Measurements from ENCODE around the gene CD82.
"Not testable (repeated sequence)": the region's sequence is repeated elsewhere in the genome, so short reads cannot be mapped to it uniquely, and the experiment has no call there.

DNA sequence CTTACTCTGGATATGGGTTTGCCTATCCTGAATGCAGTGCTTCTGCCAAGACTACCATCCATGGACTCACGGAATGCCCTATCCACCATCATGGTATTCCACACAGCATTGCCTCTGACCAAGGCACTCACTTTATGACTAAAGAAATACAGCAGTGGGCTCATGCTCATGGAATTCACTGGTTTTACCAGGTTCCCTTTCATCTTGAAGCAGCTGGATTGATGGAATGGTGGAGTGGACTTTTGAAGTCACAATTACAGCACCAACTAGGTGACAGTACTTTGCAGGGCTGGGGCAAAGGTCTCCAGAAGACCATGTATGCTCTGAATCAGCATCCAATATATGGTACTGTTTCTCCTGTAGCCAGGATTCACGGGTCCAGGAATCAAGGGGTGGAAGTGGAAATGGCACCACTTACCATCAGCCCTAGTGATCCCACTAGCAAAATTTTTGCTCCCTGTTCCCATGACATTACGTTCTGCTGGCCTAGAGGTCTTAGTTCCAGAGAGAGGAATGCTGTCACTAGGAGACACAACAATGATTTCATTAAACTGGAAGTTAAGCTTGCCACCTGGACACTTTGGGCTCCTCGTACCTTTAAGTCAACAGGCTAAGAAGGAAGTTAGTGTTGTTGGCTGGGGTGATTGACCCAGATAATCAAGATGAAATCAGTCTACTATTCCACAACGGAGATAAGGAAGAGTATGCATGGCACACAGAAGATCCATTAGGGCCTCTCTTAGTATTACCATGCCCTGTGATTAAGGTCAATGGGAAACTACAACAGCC is 16.3 kb upstream of the CD82 start:
- TF ChIP-seq, protein P1, sequence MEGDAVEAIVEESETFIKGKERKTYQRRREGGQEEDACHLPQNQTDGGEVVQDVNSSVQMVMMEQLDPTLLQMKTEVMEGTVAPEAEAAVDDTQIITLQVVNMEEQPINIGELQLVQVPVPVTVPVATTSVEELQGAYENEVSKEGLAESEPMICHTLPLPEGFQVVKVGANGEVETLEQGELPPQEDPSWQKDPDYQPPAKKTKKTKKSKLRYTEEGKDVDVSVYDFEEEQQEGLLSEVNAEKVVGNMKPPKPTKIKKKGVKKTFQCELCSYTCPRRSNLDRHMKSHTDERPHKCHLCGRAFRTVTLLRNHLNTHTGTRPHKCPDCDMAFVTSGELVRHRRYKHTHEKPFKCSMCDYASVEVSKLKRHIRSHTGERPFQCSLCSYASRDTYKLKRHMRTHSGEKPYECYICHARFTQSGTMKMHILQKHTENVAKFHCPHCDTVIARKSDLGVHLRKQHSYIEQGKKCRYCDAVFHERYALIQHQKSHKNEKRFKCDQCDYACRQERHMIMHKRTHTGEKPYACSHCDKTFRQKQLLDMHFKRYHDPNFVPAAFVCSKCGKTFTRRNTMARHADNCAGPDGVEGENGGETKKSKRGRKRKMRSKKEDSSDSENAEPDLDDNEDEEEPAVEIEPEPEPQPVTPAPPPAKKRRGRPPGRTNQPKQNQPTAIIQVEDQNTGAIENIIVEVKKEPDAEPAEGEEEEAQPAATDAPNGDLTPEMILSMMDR (IDR thresholded peaks at IDR 0.05), result not testable (repeated sequence)
- not testable (repeated sequence) for TF ChIP-seq EZH2phosphoT487 (IDR thresholded peaks at IDR 0.05)
